Measurements from ENCODE around the gene ZNF479. TPM values are rescaled to one million over a fixed set of nuclear protein-coding genes. Genes with fewer than 3 reads are reported as not detected.

The ZNF479 gene
- not detected in 5 replicates for total RNA-seq (2022; extraction: Qiagen RNA extraction; ENCODE audit: low read depth)

DNA sequence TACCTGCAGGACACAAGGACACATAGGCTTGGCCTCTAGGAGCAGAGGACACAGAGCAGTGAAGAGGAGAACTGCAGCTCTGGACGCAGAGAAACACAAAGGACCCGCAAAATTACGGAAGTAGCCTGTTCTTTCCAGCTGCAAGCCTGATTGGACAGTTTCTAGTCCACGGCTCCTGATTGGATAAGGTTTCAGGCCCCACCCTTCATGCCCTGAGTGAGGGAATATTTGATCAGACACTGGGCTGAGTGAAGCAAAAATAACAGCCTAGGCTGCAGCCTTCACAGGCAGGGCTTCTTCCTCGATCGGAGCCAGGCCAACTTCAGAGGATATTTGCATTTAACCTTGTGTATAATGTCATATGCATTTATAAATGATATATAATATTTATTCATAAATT lies at the start of gene ZNF479:
ZNF479 (minus strand) TSS at position 101 of the 400 bp plus-strand sequence. CDS start 112 bp downstream, outside the sequence.

Measured in A549 treated with RU486 at 1 μM for 4 hours (cell line).